Heart left ventricle (tissue), 13 donors: ENCODE data around the gene CABP2.

ENCODE experiments used
- POLR2A ChIP-seq, 2 donors: fragments of 450-650 bp; IDR thresholded peaks; one replicate each; pipeline ENCODE4 v1.6.1; 2017; ENCODE audit warnings: antibody characterized with exemption in 2 of 2, mild to moderate bottlenecking in 2 of 2, moderate library complexity in 2 of 2
- TF ChIP-seq, protein P1 (sequence below), 12 donors: fragments of 200-600 bp; sonication (generic) in 4 of 12; IDR thresholded peaks; one replicate each; pipeline versions ENCODE4 v1.5.0 to v1.8.0; 2018 to 2022; ENCODE audit warnings: antibody characterized with exemption in 12 of 12, mild to moderate bottlenecking in 5 of 12
- donor health status: ischemic (EF 13 %, LVEDD 7.1; RV severe dilation, severe dysfunction).
- donor health status: DM: no; HTN: yes; CAD: no.
- donor health status: DM: no; HTN: no; CAD: no.
- donor health status: ischemic (EF 25% LVEDD 6.9; RV normal size, moderate dysfunction).
- donor health status: ischemic (EF 25% LVEDD 5.7; RV mildly dilated, moderate dysfunction).
- donor health status: ischemic (EF 35%, LVEDD 5.7; RV mildly dilated, moderate dysfunction).
- donor health status: nonischemic (EF 11% LVEDD 7.7; RV severe dilation, severe dysfunction).
- donor health status: DM: yes; HTN: yes; CAD: no.
- donor health status: PGD.
- donor health status: ischemic (EF 29% LVEDD 5.4; RV normal size, mild dysfunction).
- donor health status: nonischemic (EF 23%, LVEDD 6.1; RV moderate dilation, normal function).

GRCh38 chr11:67498544-67498972 is 24.7 kb downstream of the CABP2 start:
- TF ChIP-seq, protein P1, sequence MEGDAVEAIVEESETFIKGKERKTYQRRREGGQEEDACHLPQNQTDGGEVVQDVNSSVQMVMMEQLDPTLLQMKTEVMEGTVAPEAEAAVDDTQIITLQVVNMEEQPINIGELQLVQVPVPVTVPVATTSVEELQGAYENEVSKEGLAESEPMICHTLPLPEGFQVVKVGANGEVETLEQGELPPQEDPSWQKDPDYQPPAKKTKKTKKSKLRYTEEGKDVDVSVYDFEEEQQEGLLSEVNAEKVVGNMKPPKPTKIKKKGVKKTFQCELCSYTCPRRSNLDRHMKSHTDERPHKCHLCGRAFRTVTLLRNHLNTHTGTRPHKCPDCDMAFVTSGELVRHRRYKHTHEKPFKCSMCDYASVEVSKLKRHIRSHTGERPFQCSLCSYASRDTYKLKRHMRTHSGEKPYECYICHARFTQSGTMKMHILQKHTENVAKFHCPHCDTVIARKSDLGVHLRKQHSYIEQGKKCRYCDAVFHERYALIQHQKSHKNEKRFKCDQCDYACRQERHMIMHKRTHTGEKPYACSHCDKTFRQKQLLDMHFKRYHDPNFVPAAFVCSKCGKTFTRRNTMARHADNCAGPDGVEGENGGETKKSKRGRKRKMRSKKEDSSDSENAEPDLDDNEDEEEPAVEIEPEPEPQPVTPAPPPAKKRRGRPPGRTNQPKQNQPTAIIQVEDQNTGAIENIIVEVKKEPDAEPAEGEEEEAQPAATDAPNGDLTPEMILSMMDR (IDR thresholded peaks at IDR 0.05), result no peak
- TF ChIP-seq POLR2A (IDR thresholded peaks at IDR 0.05), result no peak
